Measurements from ENCODE around the gene NUBP1.
A peak's percentile ranks its signal among the peaks of the same experiment; 100 is the strongest.
"Not testable (repeated sequence)": the region's sequence is repeated elsewhere in the genome, so short reads cannot be mapped to it uniquely, and the experiment has no call there.

Gene NUBP1

DNA sequence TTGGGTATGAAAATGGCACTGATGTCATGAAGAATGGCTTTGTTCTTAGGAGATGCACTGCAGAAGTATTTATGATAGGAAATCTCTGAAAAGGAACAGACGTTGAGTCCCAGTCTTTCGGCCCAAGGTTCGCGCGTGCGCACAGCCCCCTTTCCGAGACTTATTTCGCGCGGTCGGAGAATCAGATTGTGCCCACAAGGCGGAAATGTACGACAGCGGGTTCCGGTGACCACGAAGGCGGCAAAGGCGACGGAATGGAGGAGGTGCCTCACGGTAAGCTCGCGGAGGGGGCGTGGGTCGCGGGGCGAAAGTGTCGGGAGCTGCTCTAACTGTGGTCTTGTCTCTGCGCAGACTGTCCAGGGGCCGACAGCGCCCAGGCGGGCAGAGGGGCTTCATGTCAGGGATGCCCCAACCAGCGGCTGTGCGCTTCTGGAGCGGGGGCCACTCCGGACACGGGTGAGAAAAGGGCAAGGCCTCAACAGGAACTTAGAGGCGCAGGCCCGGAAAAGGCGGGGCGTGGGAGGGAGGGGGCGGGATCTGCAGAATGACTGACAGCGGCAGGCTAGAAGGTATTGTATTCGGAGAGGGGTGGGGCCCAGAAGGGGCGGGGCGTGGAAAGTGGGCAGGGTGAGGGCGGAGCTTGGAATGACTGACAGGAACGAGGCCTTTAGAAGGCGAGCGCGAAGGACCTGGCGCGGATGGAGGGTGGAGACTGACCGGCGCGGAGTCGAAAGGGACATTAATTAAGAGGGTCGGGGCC lies at the start of gene NUBP1:
NUBP1 (plus strand) TSS at position 233 of the 760 bp plus-strand sequence; CDS start at position 255, 22 bp downstream.
- peak; percentile 95 for DNase-seq

GRCh38 chr16:10693889-10694288 lies 49.8 kb upstream of the NUBP1 start:
- no peak for DNase-seq

DNA sequence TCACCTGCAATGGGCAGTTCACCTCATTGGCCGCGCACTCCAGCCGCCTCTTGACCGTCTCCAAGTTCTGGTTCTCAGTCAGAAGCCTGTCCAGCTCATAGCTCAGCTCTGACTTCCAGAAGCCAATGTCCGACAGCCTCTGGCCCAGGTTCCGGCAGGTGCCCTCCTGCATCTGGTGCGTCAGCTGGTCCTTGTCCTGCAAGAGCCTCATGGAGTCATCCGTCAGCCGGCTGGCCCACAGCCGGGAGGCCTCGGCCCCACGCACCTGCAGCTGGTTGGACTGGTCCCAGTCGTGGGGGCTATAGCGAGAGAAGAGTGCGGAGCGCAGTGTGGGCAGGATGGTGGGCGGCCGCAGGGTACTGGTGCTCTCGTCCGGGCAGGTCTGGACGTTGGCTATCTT lies 49.3 kb upstream of the NUBP1 start:
- DNase-seq, result no peak

DNA sequence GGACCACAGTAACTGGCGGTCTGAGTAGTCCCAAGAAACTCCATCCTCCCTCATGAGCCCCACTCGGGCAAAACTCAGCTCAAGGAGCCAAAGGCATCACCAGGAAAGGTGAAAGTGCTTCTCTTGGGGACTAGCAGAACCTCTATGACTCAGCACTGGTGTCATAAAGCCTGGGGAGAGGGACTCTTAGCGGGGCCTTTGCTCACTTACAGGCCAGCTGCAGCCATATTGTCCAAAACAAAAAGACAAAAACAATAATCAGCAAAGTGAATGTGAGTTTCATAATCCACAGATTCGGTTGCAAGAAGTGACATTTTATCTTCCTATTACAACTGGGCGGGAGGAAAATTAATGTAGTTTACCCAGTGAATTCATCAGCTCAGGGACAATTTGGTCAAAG lies 48.8 kb upstream of the NUBP1 start, which contains the start of gene TEKT5:
TEKT5 (minus strand) TSS at position 101 of the 400 bp plus-strand sequence; CDS start at position 44, 57 bp downstream.
- DNase-seq, result no peak

GRCh38 chr16:10699756-10700155 lies 43.9 kb upstream of the NUBP1 start:
- no peak for DNase-seq

DNA sequence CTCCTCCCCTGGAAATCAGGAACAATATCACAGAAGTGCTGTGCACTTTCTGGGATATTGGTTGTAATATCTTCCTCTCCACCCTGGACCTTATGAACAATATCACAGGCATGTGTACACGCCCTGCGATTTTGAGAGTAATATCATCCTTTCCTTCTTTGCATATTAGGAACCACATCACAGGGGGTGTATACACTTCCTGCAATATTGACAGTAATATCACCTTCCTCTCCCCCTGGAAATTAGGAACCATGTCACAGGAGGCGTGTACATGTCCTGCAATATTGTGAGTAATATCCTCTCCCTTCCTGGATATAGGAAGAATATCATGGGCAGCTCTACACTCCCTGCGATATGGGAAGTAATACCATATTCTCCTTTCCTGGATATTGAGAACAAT lies 34.7 kb upstream of the NUBP1 start:
- DNase-seq, result no peak

DNA sequence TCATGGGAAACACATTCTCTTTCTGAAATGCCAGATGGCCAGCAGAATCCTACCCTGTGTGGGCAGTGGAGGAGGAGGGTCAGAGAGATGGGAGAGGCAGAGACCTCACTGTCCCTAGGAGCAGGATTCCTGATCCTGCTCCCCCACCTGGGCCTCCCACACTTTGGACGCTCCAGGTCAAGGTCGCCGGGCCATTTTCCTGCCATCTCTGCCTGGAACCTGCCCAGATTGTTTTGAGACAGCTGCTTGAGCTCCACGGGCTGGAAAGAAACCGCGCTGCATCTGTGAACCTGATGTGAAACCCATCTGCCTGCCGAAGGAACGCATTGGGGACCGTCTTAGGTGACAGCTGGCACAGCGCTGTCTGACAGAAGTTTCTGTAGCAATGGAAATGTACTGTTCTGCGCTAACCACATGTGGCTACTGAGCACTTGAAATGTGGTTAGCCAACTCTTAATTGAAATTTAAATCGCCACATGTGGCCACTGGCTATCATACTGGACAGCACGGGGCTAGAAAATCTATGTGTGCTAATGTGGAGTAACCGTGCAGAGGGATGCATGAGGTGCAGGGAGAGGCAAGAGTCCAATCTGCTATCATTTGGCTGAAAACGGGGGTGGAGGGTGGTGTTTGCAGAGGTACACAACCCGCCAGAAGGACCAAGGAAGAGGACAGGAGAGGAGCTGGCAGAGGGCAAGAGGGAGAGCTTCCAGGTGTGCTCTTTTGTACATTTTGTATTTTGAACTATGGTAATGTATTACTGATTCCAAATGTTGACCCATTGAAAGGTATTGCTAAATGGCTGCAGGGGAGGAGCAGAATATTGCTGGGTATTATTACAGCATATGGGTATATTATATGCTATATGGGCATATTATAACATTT lies 15.4 kb upstream of the NUBP1 start:
- peak; percentile 96 for DNase-seq

GRCh38 chr16:10729104-10730048 lies 14.3 kb upstream of the NUBP1 start:
- DNase-seq, result peak; percentile 93

DNA sequence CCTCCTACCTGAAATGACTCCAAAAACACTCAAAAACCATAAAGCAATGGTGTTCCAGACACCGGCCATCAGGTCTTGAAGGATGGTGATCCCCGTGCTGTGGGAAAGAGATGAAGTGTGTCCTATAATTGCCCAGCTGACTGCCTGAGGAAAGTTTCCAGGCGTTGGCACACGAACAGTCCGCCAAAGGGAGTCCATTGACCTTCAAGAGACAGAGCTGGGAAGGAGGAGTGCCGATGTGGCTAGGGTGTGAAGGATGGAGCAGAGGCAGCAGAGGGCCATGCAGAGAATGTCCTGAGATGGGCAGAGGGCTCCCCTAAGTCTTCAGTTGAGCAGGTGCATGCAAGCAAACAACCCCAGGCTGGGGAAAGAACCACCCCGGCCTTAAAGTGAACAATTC lies 11.9 kb upstream of the NUBP1 start:
- no peak for DNase-seq

- DNase-seq, result peak; percentile 75
Measured at GRCh38 chr16:10737068-10737625, 6.5 kb upstream of the NUBP1 start.

DNA sequence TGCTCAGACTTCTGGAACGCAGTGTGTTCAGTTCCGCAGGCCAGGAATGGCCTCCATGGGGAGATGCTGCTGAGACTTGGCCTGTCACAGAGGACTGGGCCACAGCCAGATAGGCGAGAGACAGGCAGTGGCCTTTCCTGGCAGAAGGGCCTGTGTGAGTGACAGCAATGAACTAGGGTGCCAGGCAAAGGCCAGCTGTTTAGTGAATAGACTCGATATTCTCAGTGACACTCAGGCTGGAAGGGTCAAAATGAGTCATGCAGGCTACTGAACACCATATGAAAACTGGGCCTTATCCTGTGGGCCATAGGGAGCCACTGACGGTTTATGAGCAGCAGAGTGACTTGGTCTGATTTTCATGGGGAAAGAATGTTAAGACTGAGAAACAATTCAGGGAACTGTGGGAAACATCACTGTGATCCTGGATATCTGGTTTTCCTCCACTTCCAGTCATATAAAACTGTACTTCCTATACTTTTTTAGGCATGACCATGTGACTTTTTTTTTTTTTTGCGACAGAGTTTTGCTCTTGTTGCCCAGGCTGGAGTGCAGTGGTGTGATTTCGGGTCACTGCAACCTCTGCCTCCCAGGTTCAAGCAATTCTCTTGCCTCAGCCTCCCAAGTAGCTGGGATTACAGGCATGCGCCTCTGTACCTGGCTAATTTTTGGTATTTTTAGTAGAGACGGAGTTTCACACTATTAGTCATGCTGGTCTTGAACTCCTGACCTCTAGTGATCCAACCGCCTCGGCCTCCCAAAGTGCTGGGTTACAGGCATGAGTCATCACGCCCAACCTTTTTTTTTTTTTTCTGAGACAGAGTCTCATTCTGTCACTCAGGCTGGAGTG lies 5.2 kb upstream of the NUBP1 start:
- DNase-seq, result peak; percentile 16

DNA sequence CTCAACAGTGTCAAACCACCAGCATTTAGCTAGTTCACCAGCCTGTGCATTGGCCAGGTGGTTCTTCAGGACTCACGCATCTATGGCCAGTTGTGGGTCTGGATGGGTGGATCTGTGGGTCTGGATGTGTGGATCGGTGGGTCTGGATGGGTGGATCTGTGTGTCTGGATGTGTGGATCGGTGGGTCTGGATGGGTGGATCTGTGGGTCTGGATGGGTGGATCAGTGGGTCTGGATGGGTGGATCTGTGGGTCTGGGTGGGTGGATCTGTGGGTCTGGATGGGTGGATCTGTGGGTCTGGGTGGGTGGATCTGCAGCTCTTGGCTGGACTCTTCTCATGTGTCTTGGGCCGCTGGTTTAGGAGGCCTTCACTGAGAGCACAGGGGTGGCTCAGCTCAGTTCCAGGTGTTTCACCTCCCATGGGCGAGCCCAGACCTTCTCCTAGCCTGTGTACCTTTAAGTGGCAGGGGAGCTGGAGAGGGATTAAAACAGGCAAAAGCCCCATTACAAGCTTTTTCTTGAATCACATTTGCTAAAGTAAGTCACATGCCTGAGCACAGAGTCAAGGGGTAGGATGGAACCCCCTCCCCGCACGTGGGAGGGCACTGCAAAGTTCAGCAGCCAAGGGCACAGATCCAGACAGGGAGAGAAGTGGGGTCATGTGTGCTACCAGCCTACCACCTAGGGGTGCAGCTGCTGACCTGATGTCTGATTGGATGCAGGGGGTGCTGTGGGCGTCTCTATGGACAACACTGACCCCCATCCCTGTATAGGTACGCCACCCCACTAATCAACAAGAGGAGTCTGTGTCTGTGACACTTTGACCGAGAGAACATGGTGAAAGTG lies 3.4 kb upstream of the NUBP1 start:
- no peak for DNase-seq

GRCh38 chr16:10740845-10741208 lies 2.8 kb upstream of the NUBP1 start:
- no peak for DNase-seq

GRCh38 chr16:10741249-10741648 lies 2.4 kb upstream of the NUBP1 start:
- not testable (repeated sequence) for DNase-seq

DNA sequence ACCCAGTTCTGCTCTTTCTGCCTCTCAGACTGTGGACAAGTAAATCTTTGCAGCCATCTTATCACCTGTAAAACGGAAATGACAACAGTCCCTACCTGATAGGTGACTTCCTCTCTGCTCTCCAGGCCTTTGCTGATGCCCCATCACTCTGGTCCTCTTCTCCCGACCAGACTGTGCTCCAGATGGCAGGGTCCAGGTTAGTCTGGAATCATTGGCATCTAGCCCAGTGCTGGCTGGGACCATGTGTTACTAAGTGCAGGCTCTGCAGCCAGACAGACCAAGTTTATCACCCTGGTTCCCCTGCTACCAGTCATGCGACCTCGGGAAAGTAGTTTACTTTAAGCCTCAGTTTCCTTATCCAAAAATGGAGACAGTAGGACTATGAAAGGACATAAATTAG lies 1.8 kb upstream of the NUBP1 start:
- peak; percentile 98 for DNase-seq

GRCh38 chr16:10743227-10743609 lies 424 bp upstream of the NUBP1 start:
- no peak for DNase-seq

GRCh38 chr16:10744370-10745030 lies 858 bp downstream of the NUBP1 start:
- DNase-seq, result no peak

DNA sequence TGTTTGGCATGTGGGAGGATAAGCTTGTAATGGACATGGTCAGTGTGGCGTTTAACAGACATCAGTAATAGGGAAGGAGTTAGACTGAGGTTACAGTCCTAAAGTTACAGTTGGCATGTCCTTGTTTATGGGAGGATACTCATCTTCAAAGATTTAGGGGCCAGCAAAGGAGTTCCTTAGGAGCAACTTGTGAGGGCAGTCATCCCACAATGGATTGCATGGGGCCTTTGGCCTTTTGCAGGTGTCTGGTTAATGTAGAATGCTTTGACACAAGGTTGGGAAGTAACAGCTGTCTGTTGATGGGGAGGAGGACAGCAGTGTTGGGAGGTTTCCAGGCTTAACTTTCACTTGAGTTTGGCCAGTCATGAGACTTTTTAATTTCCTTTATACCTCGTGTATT lies 2.2 kb downstream of the NUBP1 start:
- no peak for DNase-seq

GRCh38 chr16:10750793-10751192 lies 7.2 kb downstream of the NUBP1 start:
- DNase-seq, result no peak

DNA sequence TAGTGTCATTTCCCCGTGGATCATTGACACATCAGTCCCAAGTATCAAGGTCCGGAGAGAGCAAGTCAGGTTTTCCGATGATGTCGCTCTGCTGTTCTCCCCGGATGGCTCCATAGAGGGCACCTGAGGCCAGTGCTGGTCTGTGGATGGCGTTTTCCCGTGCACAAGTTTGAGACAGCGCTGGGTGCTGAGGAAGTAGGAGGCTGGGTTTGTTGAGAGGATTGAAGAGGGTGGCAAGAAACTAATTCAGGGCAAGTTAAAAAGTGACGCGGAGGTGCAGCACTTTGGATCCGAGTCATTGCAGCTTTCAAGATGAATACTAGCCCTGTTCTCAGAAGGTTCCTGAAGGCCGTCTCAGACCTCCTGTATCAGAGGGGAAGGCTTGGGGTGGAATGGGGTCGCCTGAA lies 7.7 kb downstream of the NUBP1 start:
- no peak for DNase-seq

Data from NCI-H2171 treated with DMSO at 0.1 percent for 48 hours (cell line).